ENCODE data around the gene TSC22D2. TPM values are rescaled to one million over a fixed set of nuclear protein-coding genes. Genes with fewer than 3 reads are reported as not detected.
A peak's percentile ranks its signal among the peaks of the same experiment; 100 is the strongest.
"Not testable (repeated sequence)": the region's sequence is repeated elsewhere in the genome, so short reads cannot be mapped to it uniquely, and the experiment has no call there.

The TSC22D2 gene
- total RNA-seq, 1 experiment from 2014 or later, result 20.0 TPM

GRCh38 chr3:150497956-150498355, 89.9 kb downstream of the TSC22D2 start:
- Histone ChIP-seq H3K9me3 (ENCODE audit: control insufficient read depth in 1 of 2, insufficient read depth in 1 of 2, low read depth in 1 of 2, low read length in 2 of 2) (peaks cover 0 to 7% of the 10 kb centered on the region in 2 experiments; a peak in 1 of 4 replicates), H3K4me1 (ENCODE audit: control insufficient read depth in 1 of 2, insufficient read depth in 2 of 2, low read length in 2 of 2) (no peaks in the 10 kb centered on the region), H3K9ac (ENCODE audit: low read length) (no peak overlapping the region), H3K9me2 (ENCODE audit: insufficient read depth) (no peaks in the 10 kb centered on the region), H3K4me3 (replicated peaks in 1 of 2; ENCODE audit: low read depth in 1 of 2, low read length in 2 of 2) (no peak overlapping the region), H3K4me2 (ENCODE audit: low read length) (no peak overlapping the region), H2AFZ (ENCODE audit: low read depth, low read length, poor library complexity, severe bottlenecking) (peak overlapping the region; percentile 7), H3K79me2 (ENCODE audit: insufficient read depth, low read length) (no peaks in the 10 kb centered on the region), H3K27me3 (ENCODE audit: insufficient read depth, low read length) (no peaks in the 10 kb centered on the region), H3K27ac (ENCODE audit: low read depth, low read length) (no peak overlapping the region), H3K36me3 (ENCODE audit: control insufficient read depth in 1 of 2, insufficient read depth in 2 of 2, low read length in 2 of 2) (no peaks in the 10 kb centered on the region), H4K20me1 (ENCODE audit: insufficient read depth) (no peaks in the 10 kb centered on the region)
- ChIA-PET RAD21 (ENCODE audit: low non-redundant PET in 1 of 2, low total read pairs in 2 of 2, uncharacterized antibody in 2 of 2, unreplicated experiment in 2 of 2) (no interaction called here), POLR2A (no interaction called here), CTCF (no interaction called here)
- intact Hi-C loops (cut with micrococcal nuclease), result loop anchor here (10.0 kb wide), 2 partner anchors 533 to 563 kb away; no protein-coding TSS in a partner anchor
- TF ChIP-seq, protein P1, sequence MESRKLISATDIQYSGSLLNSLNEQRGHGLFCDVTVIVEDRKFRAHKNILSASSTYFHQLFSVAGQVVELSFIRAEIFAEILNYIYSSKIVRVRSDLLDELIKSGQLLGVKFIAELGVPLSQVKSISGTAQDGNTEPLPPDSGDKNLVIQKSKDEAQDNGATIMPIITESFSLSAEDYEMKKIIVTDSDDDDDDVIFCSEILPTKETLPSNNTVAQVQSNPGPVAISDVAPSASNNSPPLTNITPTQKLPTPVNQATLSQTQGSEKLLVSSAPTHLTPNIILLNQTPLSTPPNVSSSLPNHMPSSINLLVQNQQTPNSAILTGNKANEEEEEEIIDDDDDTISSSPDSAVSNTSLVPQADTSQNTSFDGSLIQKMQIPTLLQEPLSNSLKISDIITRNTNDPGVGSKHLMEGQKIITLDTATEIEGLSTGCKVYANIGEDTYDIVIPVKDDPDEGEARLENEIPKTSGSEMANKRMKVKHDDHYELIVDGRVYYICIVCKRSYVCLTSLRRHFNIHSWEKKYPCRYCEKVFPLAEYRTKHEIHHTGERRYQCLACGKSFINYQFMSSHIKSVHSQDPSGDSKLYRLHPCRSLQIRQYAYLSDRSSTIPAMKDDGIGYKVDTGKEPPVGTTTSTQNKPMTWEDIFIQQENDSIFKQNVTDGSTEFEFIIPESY (IDR thresholded peaks at IDR 0.05; ENCODE audit: extremely low read depth, insufficient replicate concordance, low read length), result no peak
- TF ChIP-seq JUND (IDR thresholded peaks at IDR 0.05) (no peak), EZH2 (IDR thresholded peaks at IDR 0.05) (no peak), FOSL1 (IDR thresholded peaks at IDR 0.05; ENCODE audit: low read depth) (no peak), POLR2AphosphoS5 (IDR thresholded peaks at IDR 0.05; ENCODE audit: low read depth, low read length) (no peak), ATF3 (IDR thresholded peaks at IDR 0.05) (no peak), TCF7L2 (IDR thresholded peaks at IDR 0.05; ENCODE audit: borderline replicate concordance, extremely low read depth, insufficient read depth, insufficient read length) (no peak)
- BruUV-seq (replicated peaks), result no TSS peak
- no peak for ATAC-seq
- no peak for DNase-seq (ENCODE audit: low read depth, low spot score)

GRCh38 chr3:150500960-150501359, 92.9 kb downstream of the TSC22D2 start:
- POLR2A ChIA-PET; ATAC-seq; H3K36me3 ChIP-seq (ENCODE audit: control insufficient read depth in 1 of 2, insufficient read depth in 2 of 2, low read length in 2 of 2); CTCF ChIA-PET; H3K27ac ChIP-seq (ENCODE audit: low read depth, low read length); H3K79me2 ChIP-seq (ENCODE audit: insufficient read depth, low read length); H3K4me3 ChIP-seq (replicated peaks in 1 of 2; ENCODE audit: low read depth in 1 of 2, low read length in 2 of 2); RAD21 ChIA-PET (ENCODE audit: low non-redundant PET in 1 of 2, low total read pairs in 2 of 2, uncharacterized antibody in 2 of 2, unreplicated experiment in 2 of 2); H3K9me3 ChIP-seq (ENCODE audit: control insufficient read depth in 1 of 2, insufficient read depth in 1 of 2, low read depth in 1 of 2, low read length in 2 of 2); H4K20me1 ChIP-seq (ENCODE audit: insufficient read depth); intact Hi-C loops (cut with micrococcal nuclease); H3K4me2 ChIP-seq (ENCODE audit: low read length); H2AFZ ChIP-seq (ENCODE audit: low read depth, low read length, poor library complexity, severe bottlenecking); DNase-seq (ENCODE audit: low read depth, low spot score); H3K4me1 ChIP-seq (ENCODE audit: control insufficient read depth in 1 of 2, insufficient read depth in 2 of 2, low read length in 2 of 2); H3K9me2 ChIP-seq (ENCODE audit: insufficient read depth); H3K27me3 ChIP-seq (ENCODE audit: insufficient read depth, low read length); H3K9ac ChIP-seq (ENCODE audit: low read length); BruUV-seq (replicated peaks): not testable (repeated sequence)

Data from HCT116 (cell line).